HG03354 (cell line): ENCODE results near the gene TEAD3.
"Not testable (repeated sequence)": the region's sequence is repeated elsewhere in the genome, so short reads cannot be mapped to it uniquely, and the experiment has no call there.

Experiments used
- ATAC-seq: cut with Tn5 transposase; IDR thresholded peaks from one replicate; pipeline ENCODE4 v1.9.1; 2021; ENCODE audit warnings: mild to moderate bottlenecking; ENCODE audit not compliant: unreplicated experiment, poor library complexity, severe bottlenecking

TEAD3 gene

DNA sequence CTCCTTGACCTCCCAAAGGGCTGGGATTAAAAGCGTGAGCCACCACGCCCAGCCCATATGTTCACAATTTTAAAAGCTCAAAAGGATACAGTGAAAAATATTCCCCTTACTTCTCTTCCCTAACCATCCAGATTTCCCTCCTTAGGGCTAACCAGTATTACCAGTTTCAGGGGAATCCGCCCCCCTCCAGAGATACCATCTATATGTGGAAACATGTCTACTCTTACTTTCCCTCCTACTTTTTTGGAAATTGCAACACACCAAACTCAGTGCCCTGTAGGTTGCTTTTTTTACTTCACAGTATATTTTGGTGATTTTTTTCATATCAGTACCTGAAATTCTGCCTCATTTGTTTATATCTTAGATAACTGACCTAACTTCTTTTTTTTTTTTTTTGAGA lies 35.6 kb downstream of the TEAD3 start:
- no peak for ATAC-seq

- no peak for ATAC-seq
Observed at GRCh38 chr6:35457907-35458306, 39.0 kb downstream of the TEAD3 start.

- no peak for ATAC-seq
Observed at GRCh38 chr6:35454391-35455110, 42.3 kb downstream of the TEAD3 start.

DNA sequence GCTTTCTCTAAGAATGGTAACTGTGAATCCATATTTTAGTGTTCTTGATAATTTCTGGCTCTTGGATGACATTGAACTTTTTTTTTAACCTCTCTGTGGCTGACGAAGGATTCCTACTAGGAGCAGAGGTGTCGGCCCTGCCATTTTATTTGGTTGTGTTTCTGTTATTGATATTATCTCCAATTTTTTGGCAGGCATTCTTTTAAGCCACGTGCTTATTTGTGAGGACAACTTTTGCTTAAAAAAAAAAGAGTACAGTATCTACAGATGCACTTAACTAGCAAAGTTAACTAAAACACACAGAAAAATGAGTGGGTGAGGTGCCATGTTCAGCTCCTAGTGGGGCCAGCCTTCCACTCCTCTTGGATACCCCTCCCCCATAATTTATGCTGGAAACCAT lies 43.6 kb downstream of the TEAD3 start:
- ATAC-seq: no peak

DNA sequence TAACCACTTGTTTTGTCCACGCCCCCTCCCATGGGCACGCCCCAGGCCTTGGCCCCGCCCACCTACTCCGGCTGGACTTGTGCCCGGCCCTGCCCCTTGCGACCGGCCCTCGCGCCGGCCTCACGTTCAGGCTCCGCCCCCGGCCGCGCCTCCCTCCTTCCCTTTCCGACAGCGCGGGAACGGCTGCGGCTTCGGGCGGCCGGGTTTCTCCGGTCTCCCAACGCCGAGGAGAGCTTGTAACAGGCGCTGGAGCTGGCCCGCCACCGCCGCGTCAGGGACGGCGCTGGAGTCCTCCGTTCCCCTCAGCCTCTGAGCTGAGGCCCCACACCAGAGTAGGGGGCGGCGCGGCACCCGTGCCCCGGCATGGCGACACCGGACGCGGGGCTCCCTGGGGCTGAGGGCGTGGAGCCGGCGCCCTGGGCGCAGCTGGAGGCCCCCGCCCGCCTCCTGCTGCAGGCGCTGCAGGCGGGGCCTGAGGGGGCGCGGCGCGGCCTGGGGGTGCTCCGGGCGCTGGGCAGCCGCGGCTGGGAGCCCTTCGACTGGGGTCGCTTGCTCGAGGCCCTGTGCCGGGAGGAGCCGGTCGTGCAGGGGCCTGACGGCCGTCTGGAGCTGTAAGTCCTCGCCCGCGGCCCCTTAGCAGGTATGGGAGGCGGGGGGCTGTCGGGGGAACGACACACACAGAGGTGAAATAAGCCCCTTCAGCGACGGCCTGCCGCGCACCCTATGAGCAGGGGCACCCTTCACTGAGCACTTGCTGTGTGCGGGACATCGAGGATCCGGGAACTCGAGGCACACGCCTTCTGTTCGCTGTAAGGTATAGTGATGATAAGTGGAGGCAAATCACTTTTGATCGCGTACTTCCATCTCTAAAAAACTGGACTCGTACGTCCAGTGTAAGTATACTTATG lies 44.4 kb downstream of the TEAD3 start, which contains the start of gene FANCE:
Gene FANCE, plus strand, starts transcription at position 156 of the 908 bp plus-strand sequence. Its CDS starts 208 bp downstream, at position 364.
- peak; percentile 89 for ATAC-seq

GRCh38 chr6:35451354-35452182 lies 45.3 kb downstream of the TEAD3 start:
- no peak for ATAC-seq

DNA sequence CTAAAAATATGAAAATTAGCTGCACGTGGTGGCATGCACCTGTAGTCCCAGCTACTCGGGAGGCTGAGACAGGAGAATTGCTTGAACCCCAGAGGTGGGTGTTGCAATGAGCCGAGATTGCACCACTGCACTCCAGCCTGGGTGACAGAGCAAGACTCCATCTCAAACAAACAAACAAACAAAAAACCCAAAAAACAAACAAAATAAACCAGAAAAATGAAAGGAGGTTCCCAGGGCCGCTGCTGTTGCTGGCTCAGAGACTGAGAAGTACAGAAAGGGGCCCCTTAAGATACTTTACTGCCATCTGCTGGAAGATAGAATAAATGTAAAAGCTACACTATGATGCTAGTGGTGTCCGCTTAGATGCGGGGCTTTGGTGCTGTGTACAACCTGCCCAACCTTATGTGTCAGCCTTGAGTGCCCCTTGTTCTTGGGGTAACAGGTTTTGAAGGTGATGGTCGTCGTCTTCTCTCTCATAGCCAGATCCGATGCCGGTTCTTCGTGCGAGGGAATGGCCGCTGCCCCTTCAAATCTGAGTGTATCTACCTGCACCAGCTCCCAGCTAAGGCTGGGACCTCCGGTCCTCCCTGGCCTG lies 47.5 kb downstream of the TEAD3 start:
- peak; percentile 43 for ATAC-seq

GRCh38 chr6:35448191-35448590 lies 48.7 kb downstream of the TEAD3 start:
- ATAC-seq: no peak

DNA sequence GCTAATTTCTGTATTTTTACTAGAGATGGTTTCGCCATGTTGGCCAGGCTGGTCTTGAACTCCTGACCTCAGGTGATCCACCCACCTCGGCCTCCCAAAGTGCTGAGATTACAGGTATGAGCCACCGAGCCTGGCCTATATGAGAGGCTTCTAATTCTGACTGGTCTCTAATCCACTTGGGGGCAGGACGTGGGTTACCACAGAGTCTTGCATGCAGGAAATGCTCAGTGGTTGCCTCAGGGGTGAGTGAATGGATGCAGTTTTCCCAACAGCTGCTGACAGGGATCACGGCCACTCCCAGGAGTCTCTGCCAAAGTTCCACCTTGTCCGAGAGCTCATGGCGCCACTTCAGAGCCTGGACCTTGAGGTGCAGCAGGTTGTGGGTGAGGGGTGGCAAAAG lies 51.2 kb downstream of the TEAD3 start:
- ATAC-seq: no peak

- ATAC-seq: no peak
Observed at GRCh38 chr6:35443341-35444030, 53.4 kb downstream of the TEAD3 start.

GRCh38 chr6:35442693-35443092 lies 54.2 kb downstream of the TEAD3 start:
- ATAC-seq: no peak

DNA sequence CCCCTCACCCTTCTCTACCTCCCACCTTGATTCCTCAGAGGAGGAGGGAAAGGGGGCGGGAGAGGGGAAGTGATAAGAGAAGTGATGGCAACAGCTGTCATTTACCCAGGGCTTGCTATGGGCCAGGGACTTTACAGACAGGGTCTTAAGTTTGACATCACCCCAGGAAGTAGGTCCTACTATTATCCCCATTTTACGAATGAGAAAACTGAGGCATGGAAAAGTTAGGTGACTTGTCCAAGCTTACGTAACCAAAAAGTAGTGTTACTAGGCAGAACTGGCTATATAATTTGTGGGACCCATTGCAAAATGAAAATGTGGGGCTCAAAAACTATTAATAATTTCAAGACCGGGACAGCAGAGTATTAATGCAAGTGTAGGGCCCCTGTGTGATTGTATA lies 55.2 kb downstream of the TEAD3 start:
- ATAC-seq: no peak

GRCh38 chr6:35441205-35441604 lies 55.7 kb downstream of the TEAD3 start:
- no peak for ATAC-seq

- ATAC-seq: no peak
Observed at GRCh38 chr6:35439308-35439707, 57.6 kb downstream of the TEAD3 start.

DNA sequence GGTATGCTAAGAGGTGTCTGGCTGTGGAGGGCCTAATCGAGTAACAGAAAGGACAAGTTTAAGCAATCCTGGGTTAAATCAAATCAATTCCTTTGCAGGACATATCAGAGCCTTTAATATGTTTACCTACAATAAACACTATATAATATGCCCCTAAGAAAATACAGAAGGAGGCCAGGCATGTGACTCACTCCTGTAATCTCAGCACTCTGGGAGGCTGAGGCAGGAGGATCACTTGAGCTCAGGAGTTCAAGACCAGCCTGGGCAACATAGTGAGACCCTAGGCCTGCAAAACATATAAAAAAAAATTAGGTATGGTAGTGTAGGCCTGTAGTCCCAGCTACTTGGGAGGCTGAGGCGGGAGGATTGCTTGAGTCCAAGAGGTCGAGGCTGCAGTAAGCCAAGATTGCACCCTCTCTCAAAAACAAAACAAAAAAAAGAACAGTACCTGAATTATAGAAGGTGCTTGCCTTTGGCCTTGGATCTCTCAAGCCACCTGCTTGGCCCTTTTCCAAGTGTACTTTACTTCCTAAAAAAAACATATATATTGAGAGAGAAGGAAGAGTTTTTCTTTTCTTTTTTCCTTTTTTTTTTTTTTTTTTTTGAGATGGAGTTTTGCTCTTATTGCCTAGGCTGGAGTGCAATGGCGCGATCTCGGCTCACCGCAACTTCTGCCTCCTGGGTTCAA lies 58.4 kb downstream of the TEAD3 start:
- not testable (repeated sequence) for ATAC-seq

- no peak for ATAC-seq
Observed at GRCh38 chr6:35436071-35436857, 60.6 kb downstream of the TEAD3 start.

DNA sequence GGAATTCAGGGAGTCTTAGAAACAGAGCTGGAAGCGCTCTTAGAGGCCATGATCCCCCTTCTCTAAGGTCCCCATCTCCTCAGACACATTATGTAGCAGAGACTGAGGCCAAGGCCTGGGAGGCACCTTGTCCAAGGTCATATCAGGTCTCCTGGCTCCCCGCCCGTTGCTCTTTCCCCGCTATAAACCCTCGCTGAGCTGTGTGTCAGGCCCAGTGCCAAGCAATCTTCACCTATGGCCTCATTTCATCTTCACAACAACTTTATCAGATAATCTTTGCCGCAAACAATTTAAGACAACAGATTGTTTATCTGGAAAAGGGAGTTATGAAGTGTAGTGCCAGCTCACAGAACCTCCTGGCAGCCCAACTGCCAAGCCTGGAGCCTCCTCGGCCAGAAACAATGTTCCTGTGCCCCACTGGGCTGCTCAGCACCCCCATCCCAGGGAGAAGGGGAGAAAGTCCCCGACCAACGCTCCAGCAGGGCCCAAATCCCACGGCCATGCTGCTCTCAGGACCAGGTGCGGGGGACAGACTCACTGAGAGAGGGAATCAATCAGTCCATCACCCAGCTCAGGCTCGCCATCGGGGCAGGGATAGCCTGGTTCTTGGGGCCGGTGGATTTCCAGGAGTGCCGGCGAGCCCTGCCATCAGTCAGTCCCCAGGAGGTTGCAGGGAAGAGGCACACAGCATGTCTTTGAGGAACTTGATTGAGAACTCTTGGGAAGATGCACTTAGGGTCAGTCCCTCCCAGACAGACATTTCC lies 61.6 kb downstream of the TEAD3 start:
- no peak for ATAC-seq
